HCT116 (cell line): ENCODE results near the gene HPCAL1. TPM values are rescaled to one million over a fixed set of nuclear protein-coding genes. Genes with fewer than 3 reads are reported as not detected.

Experiments used
- ATAC-seq: fragments of 200-7000 bp; cut with Tn5 transposase; 2 replicates; pipeline ENCODE4 v1.9.1; 2020; ENCODE audit warnings: mild to moderate bottlenecking, moderate library complexity
- BruUV-seq: library from RNA; stranded (reverse); fragments of 400-500 nt; replicated peaks from 2 replicates; lab custom pipeline; 2021; lab: Mats Ljungman, UMichigan
- CTCF ChIA-PET: fragments of 300-600 bp; sonication (Branson Sonifier 250); formaldehyde crosslinking; loops from one replicate; lab custom pipeline; 2021; ENCODE audit warnings: antibody characterized with exemption; lab: Charles Lee
- POLR2A ChIA-PET: fragments of 300-600, 350-600 bp; sonication (Branson Sonifier 250); formaldehyde crosslinking; loops from one replicate; lab custom pipeline; 2021; ENCODE audit warnings: antibody characterized with exemption; lab: Charles Lee
- RAD21 ChIA-PET, 2 experiments: fragments of 300-600 bp; sonication (Branson Sonifier 250); formaldehyde crosslinking; loops; one replicate each; lab custom pipeline; 2023; ENCODE audit warnings: low total read pairs in 2 of 2; ENCODE audit not compliant: uncharacterized antibody in 2 of 2, unreplicated experiment in 2 of 2, low non-redundant PET in 1 of 2; lab: Charles Lee
- DNase-seq: peaks from one replicate; pipeline ENCODE4 v3.0.0-alpha.2; 2010; ENCODE audit warnings: low read depth, low spot score
- H2AFZ ChIP-seq: fragments of 200-600 bp; shearing (Covaris generic), sonication (generic); 2 replicates; pipeline ENCODE4 v1.6.1; 2017; ENCODE audit warnings: low read depth, mixed run types, mixed read lengths, antibody characterized with exemption, low read length; ENCODE audit not compliant: poor library complexity, severe bottlenecking
- H3K27ac ChIP-seq: 2 replicates; pipeline ENCODE4 v1.5.1; 2012; ENCODE audit warnings: low read depth, low read length
- H3K27me3 ChIP-seq: fragments of 200-600 bp; sonication (generic); 2 replicates; pipeline ENCODE4 v1.6.1; 2016; ENCODE audit warnings: mixed run types, low read length, mixed read lengths; ENCODE audit not compliant: insufficient read depth
- H3K36me3 ChIP-seq, 2 experiments: fragments of 200-500 bp in 1 of 2; fragments of 200-600 bp in 1 of 2; sonication (Bioruptor generic) in 1 of 2; sonication (generic) in 1 of 2; 2 replicates each; pipeline versions ENCODE4 v1.5.1 to v1.6.1; 2014 to 2016; ENCODE audit warnings: low read length in 2 of 2, inconsistent platforms in 1 of 2, mixed read lengths in 1 of 2, mixed run types in 1 of 2; ENCODE audit not compliant: insufficient read depth in 2 of 2, control insufficient read depth in 1 of 2
- H3K4me1 ChIP-seq, 2 experiments: fragments of 200-600 bp in 1 of 2; sonication (generic) in 1 of 2; 2 replicates each; pipeline versions ENCODE4 v1.5.1 to v1.6.1; 2012 to 2017; ENCODE audit warnings: low read length in 2 of 2, inconsistent platforms in 1 of 2, mild to moderate bottlenecking in 1 of 2, mixed read lengths in 1 of 2, mixed run types in 1 of 2, moderate library complexity in 1 of 2; ENCODE audit not compliant: insufficient read depth in 2 of 2, control insufficient read depth in 1 of 2
- H3K4me2 ChIP-seq: fragments of 200-600 bp; sonication (generic); 2 replicates; pipeline ENCODE4 v1.6.1; 2017; ENCODE audit warnings: mixed run types, low read length, mixed read lengths
- H3K4me3 ChIP-seq, 2 experiments: fragments of 200-600 bp in 1 of 2; sonication (generic) in 1 of 2; replicated peaks in 1 of 2; 2 replicates each; pipeline ENCODE4 v1.5.1; 2011 to 2016; ENCODE audit warnings: low read length in 2 of 2, control low read depth in 1 of 2, low read depth in 1 of 2, mild to moderate bottlenecking in 1 of 2, mixed read lengths in 1 of 2, mixed run types in 1 of 2
- H3K79me2 ChIP-seq: fragments of 200-600 bp; sonication (generic); 2 replicates; pipeline ENCODE4 v1.6.1; 2017; ENCODE audit warnings: mild to moderate bottlenecking, mixed run types, low read length, moderate library complexity, mixed read lengths; ENCODE audit not compliant: insufficient read depth
- H3K9ac ChIP-seq: fragments of 200-600 bp; sonication (generic); 2 replicates; pipeline ENCODE4 v1.6.1; 2016; ENCODE audit warnings: low read length, mixed read lengths
- H3K9me2 ChIP-seq: fragments of 200-600 bp; sonication (generic), shearing (Covaris generic); 2 replicates; pipeline ENCODE4 v1.6.1; 2017; ENCODE audit warnings: mixed run types, mild to moderate bottlenecking, moderate library complexity; ENCODE audit not compliant: insufficient read depth
- H3K9me3 ChIP-seq, 2 experiments: fragments of 200-500 bp in 1 of 2; fragments of 200-600 bp in 1 of 2; sonication (Bioruptor generic) in 1 of 2; sonication (generic) in 1 of 2; 2 replicates each; pipeline ENCODE4 v1.6.1; 2014 to 2017; ENCODE audit warnings: low read length in 2 of 2, mixed read lengths in 2 of 2, inconsistent platforms in 1 of 2, low read depth in 1 of 2, mild to moderate bottlenecking in 1 of 2, mixed run types in 1 of 2, moderate library complexity in 1 of 2; ENCODE audit not compliant: control insufficient read depth in 1 of 2, insufficient read depth in 1 of 2
- H4K20me1 ChIP-seq: fragments of 200-600 bp; sonication (generic), shearing (Covaris generic); 2 replicates; pipeline ENCODE4 v1.6.1; 2017; ENCODE audit warnings: mixed run types, mild to moderate bottlenecking, moderate library complexity; ENCODE audit not compliant: insufficient read depth
- CEBPB ChIP-seq: IDR thresholded peaks from 2 replicates; pipeline ENCODE4 v1.6.1; 2012; ENCODE audit warnings: low read depth
- EGR1 ChIP-seq: IDR thresholded peaks from 2 replicates; pipeline ENCODE4 v1.6.1; 2012; ENCODE audit warnings: low read depth
- SIN3A ChIP-seq: IDR thresholded peaks from 2 replicates; pipeline ENCODE4 v1.6.1; 2012; ENCODE audit warnings: low read depth
- SRF ChIP-seq: IDR thresholded peaks from 2 replicates; pipeline ENCODE4 v1.6.1; 2012; ENCODE audit warnings: low read depth
- ZNF274 ChIP-seq: fragments of 200-500 bp; sonication (Bioruptor generic); IDR thresholded peaks from 2 replicates; pipeline ENCODE4 v1.6.1; 2014; ENCODE audit warnings: mild to moderate bottlenecking, low read depth, low read length, inconsistent platforms
- intact Hi-C: fragments of 100-400 bp; cut with micrococcal nuclease; formaldehyde crosslinking; loops from 2 replicates; pipeline ENCODE4 v1.10.0; 2022
- total RNA-seq: library from RNA; stranded (reverse); gene quantifications from one replicate; pipeline ENCODE4 v1.2.1, GENCODE V29; 2021; ENCODE audit not compliant: unreplicated experiment
- TF ChIP-seq, protein P1 (sequence below), 3 experiments: fragments of 200-600 bp in 1 of 3; sonication (generic) in 1 of 3; IDR thresholded peaks in 2 of 3; conservative IDR thresholded peaks in 1 of 3; 2 replicates each; pipeline ENCODE4 v1.5.1; 2012 to 2017; ENCODE audit warnings: low read depth in 2 of 3, low read length in 2 of 3, antibody characterized with exemption in 1 of 3, borderline replicate concordance in 1 of 3, control low read depth in 1 of 3, mild to moderate bottlenecking in 1 of 3, mixed read lengths in 1 of 3, mixed run types in 1 of 3, moderate library complexity in 1 of 3; ENCODE audit not compliant: insufficient read depth in 1 of 3

HPCAL1 gene
- total RNA-seq, 1 experiment from 2014 or later: 111 TPM

DNA sequence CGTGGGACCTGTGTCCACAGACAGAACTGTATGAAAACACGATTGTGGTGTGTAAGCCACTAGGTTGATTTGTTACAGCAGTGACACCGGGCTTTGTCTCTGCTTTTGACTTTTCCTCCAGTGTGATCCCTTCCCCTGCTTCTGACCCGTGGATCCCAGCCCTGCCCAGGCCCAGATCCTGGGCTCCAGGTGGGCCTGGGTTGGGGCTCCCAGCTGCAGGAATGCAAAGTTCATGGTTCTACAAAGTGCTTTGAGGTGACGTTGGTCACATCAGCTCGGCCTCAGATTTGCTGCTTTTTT lies 26.8 kb downstream of the HPCAL1 start (continued):
- TF ChIP-seq CEBPB (no peak), ZNF274 (no peak), EGR1 (no peak), SIN3A (no peak), SRF (no peak)
- TF ChIP-seq, protein P1, sequence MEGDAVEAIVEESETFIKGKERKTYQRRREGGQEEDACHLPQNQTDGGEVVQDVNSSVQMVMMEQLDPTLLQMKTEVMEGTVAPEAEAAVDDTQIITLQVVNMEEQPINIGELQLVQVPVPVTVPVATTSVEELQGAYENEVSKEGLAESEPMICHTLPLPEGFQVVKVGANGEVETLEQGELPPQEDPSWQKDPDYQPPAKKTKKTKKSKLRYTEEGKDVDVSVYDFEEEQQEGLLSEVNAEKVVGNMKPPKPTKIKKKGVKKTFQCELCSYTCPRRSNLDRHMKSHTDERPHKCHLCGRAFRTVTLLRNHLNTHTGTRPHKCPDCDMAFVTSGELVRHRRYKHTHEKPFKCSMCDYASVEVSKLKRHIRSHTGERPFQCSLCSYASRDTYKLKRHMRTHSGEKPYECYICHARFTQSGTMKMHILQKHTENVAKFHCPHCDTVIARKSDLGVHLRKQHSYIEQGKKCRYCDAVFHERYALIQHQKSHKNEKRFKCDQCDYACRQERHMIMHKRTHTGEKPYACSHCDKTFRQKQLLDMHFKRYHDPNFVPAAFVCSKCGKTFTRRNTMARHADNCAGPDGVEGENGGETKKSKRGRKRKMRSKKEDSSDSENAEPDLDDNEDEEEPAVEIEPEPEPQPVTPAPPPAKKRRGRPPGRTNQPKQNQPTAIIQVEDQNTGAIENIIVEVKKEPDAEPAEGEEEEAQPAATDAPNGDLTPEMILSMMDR (IDR thresholded peaks at IDR 0.05 in 2 of 3, conservative IDR thresholded peaks at IDR 0.05 in 1 of 3; ENCODE audit: borderline replicate concordance in 1 of 3, insufficient read depth in 1 of 3, low read depth in 2 of 3, low read length in 2 of 3): no peak

DNA sequence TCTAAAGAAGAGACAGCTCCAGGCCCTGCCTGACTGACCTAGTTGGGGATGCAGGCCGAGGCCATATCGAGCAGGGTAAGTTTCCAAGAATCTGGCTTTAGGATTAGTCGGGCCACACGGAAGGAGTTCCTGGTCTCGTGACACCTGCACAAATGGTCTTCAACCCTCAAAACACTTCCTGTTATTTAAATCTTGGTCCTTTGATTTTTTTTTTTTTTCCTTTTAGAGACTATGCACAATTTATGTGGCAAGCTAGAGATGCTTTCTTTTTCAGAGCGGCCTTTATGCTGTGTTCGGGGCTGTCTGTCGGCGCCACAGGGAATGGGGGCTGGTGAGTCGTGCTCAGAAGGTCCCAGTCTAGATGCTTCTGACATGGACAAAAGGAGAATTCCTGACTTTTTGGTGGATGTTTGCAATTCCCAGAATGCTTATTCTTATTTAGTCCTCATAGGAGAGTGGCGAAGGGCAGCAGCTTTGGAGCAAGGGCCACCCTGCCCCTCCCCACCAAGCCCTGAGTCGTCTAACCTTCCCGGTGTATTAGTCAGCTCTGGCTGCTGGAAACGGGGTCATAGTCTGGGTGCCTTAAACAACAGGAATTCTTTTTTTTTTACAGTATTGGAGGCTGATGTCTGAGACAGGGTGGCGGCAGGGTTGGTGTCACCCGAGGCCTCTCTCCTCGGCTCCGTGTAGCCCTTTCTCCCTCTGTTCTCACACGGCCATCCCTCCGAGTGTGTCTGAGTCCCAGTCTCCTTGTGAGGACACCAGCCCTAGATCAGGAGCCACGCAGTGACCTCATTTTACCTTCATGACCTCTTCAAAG lies 27.4 kb downstream of the HPCAL1 start:
- peaks cover 100% of the 10 kb centered on the region for H3K79me2 ChIP-seq
- no peak for DNase-seq
- TF ChIP-seq, protein P1 (IDR thresholded peaks at IDR 0.05 in 2 of 3, conservative IDR thresholded peaks at IDR 0.05 in 1 of 3; ENCODE audit: borderline replicate concordance in 1 of 3, insufficient read depth in 1 of 3, low read depth in 2 of 3, low read length in 2 of 3): no peak
- no peaks in the 10 kb centered on the region for H3K9me2 ChIP-seq
- H3K36me3 ChIP-seq: peaks cover 0 to 6% of the 10 kb centered on the region in 2 experiments; a peak in 1 of 4 replicates
- H3K4me2 ChIP-seq: peak overlapping the region; percentile 84
- H3K4me3 ChIP-seq: peak overlapping the region; percentile 23 to 45; a peak in 3 of 4 replicates
- no peak overlapping the region for H2AFZ ChIP-seq
- POLR2A ChIA-PET: no interaction called here
- no TSS peak for BruUV-seq
- 0 out of 4 replicates have a peak, but pooled peaks cover 0 to 3% of the 10 kb centered on the region in 2 experiments for H3K9me3 ChIP-seq
- peaks cover 46 to 71% of the 10 kb centered on the region in 2 experiments for H3K4me1 ChIP-seq
- no peaks in the 10 kb centered on the region for H3K27me3 ChIP-seq
- CTCF ChIA-PET: interaction anchor here (2.5 kb wide), 1 partner anchor 79 kb away, joined by 8 read pairs; no protein-coding TSS in a partner anchor
- RAD21 ChIA-PET: no interaction called here
- H4K20me1 ChIP-seq: peaks cover 3% of the 10 kb centered on the region; the same call in 1 of the 2 replicates
- peak overlapping the region; percentile 53 for H3K27ac ChIP-seq
- peak; percentile 45 for ATAC-seq
- intact Hi-C loops: no loop called here
- peak overlapping the region; percentile 47 for H3K9ac ChIP-seq
